ENCODE results near the gene ZNF500. TPM values are rescaled to one million over a fixed set of nuclear protein-coding genes. Genes with fewer than 3 reads are reported as not detected.

Gene ZNF500
- total RNA-seq = 7.7 TPM

DNA sequence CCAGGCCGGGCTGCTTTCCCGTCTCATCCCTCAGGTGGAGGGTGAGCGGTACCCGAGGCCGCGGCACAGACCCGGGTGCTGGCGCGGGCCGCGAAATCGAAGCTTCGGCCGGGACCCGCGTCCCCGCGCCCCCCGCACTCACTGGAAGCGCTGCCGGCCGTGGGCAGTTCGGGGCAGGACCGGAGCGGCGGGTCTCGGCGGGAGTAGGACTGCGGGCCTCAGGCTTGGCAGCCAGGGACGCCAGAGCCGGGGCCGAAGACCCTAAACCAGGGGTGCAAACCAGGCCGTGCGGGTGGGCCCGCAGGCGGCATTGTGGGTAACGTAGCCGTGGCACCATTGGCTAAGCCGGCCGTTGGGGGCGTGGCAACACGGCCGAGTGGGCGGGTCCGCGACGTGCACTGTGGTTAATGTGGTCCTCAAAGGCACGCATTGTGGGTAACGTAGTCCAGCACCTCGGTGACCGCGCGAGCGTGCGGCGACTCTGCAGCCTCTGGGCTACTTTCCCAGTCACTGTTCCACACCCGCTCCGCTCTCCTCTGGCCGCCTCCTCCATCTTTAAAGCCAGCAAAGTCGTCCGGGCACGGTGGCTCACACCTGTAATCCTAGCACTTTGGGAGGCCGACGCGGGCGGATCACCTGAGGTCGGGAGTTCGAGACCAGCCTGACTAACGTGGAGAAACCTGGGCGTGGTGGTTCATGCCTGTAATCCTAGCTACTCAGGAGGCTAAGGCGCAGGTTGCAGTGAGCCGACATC lies at the start of gene ZNF500:
Gene ZNF500, minus strand, starts transcription at position 288 of the 754 bp plus-strand sequence. CDS start 1,184 bp downstream, outside the sequence.
- FAIRE-seq (no peak), DNase-seq (ENCODE audit: low spot score in 2 of 2) (peak; percentile 96 to 97)

DNA sequence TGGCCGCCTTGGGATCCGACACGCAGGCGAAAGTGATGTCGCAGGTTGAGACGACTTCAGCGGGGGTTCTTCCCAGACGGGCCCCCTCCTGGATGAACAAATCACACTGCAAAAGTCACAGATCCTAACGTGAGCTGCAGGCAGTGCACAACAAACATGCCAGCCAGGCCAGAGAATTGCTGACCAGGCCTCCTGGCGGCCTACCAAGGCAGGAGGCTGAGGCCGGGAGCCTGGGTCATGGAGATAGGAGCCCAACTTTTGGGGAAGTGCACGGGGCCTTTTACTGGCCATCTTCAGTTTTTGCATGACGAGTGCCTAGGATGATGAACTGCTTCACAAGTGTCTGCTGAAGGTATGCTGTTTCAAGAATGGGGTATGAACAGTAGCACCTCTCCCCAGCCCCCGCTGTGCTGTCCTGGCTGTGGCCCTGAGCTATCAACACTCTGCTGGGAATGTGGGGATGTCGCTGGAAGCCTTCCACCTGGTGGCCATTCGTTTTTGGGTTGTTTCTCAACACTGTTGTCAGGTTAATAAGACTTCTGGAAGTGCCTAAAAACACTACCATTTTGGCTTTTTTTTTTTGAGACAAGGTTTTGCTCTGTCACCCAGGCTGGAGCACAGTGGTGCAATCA lies 47.7 kb upstream of the ZNF500 start:
- FAIRE-seq (no peak), DNase-seq (ENCODE audit: low spot score in 2 of 2) (no peak)

- no peak for FAIRE-seq
These were observed 47.1 kb upstream of the ZNF500 start for GRCh38 chr16:4814046-4814445.

DNA sequence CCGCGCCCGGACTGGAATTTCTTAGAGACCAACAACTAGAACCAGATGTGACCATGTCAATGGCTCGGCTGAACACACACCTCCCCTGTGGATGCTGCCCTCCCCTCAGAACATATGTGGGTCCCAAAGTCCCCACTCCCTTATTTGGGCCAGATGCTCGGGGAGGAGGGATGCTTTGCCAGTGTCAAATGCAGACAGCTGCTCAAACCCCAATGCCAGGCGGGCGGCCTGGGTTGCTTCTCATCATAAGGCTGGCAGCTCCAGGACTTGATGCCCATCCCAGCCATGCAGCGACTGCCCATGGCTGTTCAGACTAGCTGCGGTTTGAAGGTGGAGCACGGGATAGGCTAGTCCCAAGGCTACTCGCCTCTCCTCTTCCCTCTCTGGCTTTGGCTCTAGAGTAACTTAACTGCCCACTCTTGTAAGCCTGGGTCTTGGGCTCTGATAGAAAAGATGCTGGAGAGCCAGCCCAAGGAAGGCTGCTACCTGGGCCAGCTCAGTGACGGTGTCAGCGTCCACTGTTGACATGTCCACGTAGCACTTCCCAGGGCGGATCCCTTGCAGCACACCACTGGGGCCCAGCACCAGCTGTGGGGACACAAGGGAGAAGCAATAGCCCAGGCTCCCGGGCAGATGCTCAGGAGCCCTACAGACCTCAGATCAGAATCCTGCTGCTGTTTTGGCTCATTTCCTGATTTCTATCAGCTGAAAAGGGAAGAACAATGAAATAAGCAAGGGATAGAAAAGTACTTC lies 46.5 kb upstream of the ZNF500 start:
- no peak for DNase-seq (ENCODE audit: low spot score in 2 of 2)

More at GRCh38 chr16:4814046-4814445, 47.1 kb upstream of the ZNF500 start:
- no peak for DNase-seq (ENCODE audit: low spot score in 2 of 2)

GRCh38 chr16:4811773-4812172 lies 44.8 kb upstream of the ZNF500 start:
- FAIRE-seq = no peak
- DNase-seq (ENCODE audit: low spot score in 2 of 2) = no peak

More for the DNA sequence above, 46.5 kb upstream of the ZNF500 start:
- no peak for FAIRE-seq

- FAIRE-seq = no peak
- DNase-seq (ENCODE audit: low spot score in 2 of 2) = no peak
These were observed 44.3 kb upstream of the ZNF500 start for GRCh38 chr16:4811242-4811641.

- FAIRE-seq = no peak
- DNase-seq (ENCODE audit: low spot score in 2 of 2) = no peak
These were observed 39.3 kb upstream of the ZNF500 start for GRCh38 chr16:4806280-4806679.

- DNase-seq (ENCODE audit: low spot score in 2 of 2) = no peak
- no peak for FAIRE-seq
These were observed 38.3 kb upstream of the ZNF500 start for GRCh38 chr16:4805231-4805630.

DNA sequence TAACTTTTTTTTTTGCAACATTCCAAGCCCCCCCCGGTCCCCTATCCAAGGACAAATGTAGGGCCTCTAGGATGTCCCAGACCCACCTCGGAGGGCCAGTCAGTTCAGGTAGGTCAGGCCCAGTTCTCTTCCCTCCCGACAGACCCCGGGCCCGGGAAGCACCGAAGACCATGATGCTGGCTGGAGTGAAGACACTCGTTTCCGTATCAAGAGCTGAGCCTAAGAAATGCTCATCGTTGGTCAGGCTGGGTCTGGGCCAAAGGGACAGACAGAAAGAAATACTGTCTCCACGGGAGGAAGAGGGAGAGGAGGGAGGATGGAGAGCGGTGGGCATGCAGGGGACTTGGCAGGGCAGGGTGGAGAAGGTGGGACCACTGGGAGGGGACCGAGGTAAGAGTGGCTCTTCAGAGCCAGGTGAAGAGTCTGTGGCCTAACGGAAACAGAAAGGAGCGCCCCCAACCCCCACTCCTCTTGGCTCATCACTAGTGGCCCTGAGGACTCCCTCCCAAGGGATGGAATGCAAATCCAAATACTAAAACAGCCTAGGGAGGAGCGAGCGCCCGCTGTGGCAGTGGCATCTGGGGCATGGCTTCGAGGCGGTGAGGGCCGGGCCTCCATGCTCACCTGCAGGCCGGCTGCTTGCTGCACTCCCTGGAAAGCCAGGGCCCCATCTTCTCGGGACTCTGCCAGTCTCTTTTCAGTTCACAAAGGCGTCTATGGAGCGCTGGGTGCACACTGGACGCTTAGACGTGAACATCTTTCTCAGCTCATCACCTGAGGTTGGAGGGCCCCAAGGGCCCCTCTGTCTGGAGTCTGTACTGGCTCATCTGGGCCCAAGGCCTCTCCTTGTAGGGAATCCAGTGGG lies 37.2 kb upstream of the ZNF500 start:
- no peak for DNase-seq (ENCODE audit: low spot score in 2 of 2)
- no peak for FAIRE-seq

DNA sequence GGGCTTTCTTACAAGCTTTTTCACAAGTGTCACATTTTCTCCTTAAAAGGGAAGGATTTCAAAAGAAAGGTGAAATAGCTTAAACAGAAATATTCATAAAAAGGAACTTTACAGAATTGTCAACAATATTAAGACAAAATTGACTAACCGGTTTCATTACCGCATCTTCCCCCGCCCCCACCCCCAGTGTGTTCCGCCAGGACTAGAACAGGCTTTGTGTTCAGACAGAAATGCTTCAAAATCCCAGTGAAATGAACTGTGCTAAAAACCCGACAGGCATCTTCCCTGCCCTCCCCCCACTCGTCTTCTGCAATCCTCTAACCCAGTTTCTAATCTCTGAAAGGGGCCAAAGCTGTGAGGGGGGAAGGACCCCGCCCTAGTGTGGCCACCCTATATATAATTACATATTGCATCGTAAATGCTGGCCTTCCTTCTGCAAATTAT lies 36.5 kb upstream of the ZNF500 start:
- no peak for DNase-seq (ENCODE audit: low spot score in 2 of 2)

GRCh38 chr16:4802659-4803287 lies 35.8 kb upstream of the ZNF500 start:
- no peak for FAIRE-seq
- peak; percentile 95 to 96 for DNase-seq (ENCODE audit: low spot score in 2 of 2)

More for the DNA sequence above, 36.5 kb upstream of the ZNF500 start:
- no peak for FAIRE-seq

DNA sequence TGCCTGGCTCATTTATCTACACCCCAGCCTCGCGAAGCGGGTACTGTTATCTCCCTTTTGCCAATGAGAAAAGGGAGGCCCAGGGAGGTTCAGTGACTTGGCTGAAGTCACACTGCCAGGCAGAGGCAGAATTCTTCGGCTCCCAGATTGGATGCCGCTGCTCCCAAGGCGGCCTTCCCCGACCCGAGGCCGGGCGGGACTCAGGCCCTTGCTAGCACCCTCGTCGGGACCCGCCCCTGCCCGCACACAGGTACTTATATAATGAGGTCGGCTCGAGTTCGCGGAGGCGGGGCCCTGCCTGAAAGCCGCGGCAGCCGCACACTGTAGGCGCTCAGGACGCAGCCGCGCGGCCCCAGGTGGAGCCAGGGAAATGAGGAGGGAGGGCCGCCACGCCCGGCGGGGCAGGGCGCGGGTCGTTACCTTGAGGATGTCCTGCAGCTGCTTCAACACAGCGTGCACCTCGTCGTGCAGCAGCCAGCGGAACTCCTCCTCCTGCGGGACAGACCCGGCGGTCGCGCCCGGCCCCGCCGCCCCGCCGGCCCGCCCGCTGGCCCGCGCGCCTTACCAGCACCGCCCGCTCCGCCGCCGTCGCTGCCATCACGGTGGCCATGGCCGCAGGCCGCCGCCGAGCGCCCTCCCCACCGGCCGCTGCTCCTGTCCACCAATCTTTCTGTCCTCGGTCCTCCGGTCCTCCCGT lies 35.1 kb upstream of the ZNF500 start, which contains the start of gene ROGDI:
Gene ROGDI, minus strand, starts transcription at position 672 of the 697 bp plus-strand sequence. Its CDS starts 62 bp downstream, at position 610.
- FAIRE-seq = no peak
- DNase-seq (ENCODE audit: low spot score in 2 of 2) = peak; percentile 56 to 72

DNA sequence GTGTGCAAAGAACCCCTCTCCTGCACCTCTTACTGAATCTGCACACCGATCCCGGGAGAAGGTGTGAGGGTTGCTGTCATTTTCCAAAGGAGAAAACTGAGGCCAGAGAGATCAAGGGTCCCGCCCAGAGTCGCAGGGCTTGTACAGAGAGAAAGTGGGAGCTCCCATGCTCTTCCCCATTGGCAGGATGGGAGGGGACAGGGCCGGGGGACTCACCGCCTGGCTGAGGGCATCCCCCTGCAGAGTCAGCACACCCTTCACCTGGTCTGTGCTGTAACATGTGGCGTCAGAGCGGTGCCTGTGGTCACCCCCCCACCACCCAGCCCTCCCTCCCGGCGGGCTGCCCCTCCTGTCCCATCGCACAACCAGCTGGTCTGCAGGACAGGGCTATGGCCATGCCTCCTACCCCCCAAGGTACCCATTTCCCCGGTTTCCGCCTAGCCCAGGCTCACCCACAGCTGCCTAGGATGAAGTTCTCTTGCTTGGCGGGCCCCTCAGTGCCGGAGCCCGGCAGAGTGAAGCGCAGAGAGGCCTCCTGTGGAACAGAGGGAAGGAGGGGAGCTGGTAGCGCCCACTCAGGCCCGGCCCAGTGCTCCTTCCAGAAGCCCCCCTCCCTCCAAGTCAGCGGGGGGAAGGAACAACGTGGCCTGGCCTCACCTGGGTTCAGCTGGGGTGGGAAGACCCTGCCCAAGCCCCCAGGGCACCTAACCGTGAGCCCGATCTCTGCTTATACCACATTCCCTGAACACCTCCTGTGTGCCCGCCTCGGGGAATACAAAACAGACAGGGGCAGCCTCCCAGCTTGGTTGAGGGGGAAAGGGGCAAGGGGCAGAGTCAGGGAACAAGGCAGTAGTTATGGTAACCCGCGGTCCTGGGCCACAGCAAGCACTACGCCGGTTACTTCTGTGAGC lies 34.3 kb upstream of the ZNF500 start:
- peak in 1 of 2 donors; percentile 32 for DNase-seq (ENCODE audit: low spot score in 2 of 2)
- FAIRE-seq = no peak

DNA sequence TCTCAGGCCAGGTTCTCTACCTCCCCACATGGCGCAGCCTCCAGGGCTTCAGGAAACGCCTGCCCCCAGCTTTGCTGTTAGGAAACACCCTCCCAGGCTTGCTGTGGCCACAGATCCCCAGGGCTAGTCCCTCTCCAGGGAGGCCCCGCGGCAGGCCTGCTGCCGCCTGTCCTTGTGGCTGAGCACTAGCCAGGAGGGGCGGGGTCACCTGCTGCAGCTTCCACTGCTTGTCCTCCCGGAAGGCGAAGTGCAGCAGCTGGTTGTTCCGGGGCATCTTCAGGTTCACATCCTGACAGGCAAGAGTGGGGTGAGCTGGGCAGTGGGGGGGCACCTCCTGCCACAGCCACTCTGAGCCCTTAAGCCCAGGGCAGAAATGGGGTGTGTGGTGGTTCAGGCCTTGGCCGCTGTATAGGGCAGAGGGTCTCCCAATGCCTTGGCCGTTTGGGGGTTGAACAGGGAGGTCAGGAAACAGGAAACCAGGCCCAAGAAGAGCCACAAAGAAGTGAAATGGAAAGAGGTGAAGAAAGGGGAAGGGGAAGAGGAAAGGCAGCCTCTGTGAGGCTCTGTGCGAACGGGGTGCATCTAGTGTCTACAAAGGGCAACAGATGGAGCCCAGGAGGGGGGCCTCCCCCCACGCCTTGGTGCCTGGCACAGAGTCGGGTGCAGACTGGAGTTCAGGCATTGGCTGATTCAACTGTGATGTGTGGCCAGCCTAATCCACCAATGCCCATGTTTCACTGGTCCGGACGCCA lies 33.5 kb upstream of the ZNF500 start:
- FAIRE-seq = no peak
- DNase-seq (ENCODE audit: low spot score in 2 of 2) = peak; percentile 56 to 72

DNA sequence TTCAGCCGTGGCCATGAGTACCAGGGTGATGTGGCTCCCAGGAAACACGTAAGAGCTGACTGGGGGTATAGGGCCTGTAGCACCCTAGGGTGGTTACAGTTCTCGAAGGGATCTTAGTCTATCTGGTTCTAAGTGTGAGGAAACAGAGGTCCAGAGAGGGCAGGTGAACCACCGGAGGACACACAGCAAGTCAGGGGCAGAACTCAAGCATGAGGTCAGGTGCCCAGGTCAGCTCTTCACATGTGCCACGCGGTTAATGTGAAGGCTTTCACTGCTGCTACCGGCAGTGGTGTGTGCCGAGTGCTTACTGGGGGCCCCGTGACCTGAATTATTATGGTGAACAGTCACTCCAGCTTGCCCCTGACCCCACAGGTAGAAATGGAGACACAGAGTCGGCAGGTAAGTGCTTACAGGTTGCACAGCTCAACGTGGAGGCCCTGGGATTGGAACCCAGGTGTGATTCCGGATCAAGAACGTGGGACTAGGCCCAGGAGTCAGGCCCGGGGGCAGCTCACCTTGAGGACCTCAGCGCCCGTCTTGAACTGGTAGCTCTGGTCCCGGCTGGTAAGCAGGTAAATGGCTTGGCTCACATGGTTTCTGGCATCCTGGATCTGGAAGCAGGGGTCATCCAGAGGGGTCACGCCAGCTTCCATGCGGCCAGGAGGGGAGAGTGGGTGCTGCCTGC lies 32.4 kb upstream of the ZNF500 start:
- DNase-seq (ENCODE audit: low spot score in 2 of 2) = no peak
- FAIRE-seq = no peak

DNA sequence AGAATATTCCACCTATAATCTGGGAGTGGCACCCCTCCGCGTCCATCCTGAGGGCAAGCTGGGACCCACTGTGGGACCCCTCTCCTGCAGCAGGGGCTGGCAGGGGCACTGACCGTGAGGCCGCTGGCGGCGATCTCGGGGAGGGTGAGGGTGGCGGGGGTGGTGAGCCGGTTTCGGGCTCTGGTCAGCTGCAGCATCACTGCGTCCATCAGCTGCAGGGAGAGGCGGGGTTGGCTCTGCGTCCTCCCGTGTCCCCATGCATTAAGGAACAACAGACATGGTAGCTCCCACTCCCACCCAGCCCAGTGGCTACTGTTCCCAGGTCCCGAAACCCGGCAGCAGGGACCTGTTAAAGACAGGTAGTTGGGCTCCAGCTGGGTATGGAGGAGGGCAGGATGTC lies 31.5 kb upstream of the ZNF500 start:
- FAIRE-seq (no peak), DNase-seq (ENCODE audit: low spot score in 2 of 2) (no peak)
